HUES6 (cell line): ENCODE data around the gene OSBPL3.

Source experiments
- H3K27ac ChIP-seq: 2 replicates; pipeline ENCODE4 v1.7.0; 2013; ENCODE audit warnings: low read depth, mild to moderate bottlenecking, low read length, inconsistent platforms
- H3K27me3 ChIP-seq: 2 replicates; pipeline ENCODE4 v1.6.1; 2013; ENCODE audit warnings: low read length; ENCODE audit not compliant: control insufficient read depth, insufficient read depth
- H3K36me3 ChIP-seq: 2 replicates; pipeline ENCODE4 v1.6.1; 2013; ENCODE audit warnings: low read length; ENCODE audit not compliant: control insufficient read depth, insufficient read depth
- H3K4me1 ChIP-seq: 2 replicates; pipeline ENCODE4 v1.6.1; 2013; ENCODE audit warnings: low read length; ENCODE audit not compliant: control insufficient read depth, insufficient read depth
- H3K4me3 ChIP-seq: 2 replicates; pipeline ENCODE4 v1.5.1; 2013; ENCODE audit warnings: low read depth, low read length
- H3K9ac ChIP-seq: one replicate; pipeline ENCODE4 v1.6.1; 2013; ENCODE audit warnings: mild to moderate bottlenecking, low read length
- H3K9me3 ChIP-seq: 2 replicates; pipeline ENCODE4 v1.6.1; 2013; ENCODE audit warnings: low read depth, low read length; ENCODE audit not compliant: control insufficient read depth, insufficient read depth

The OSBPL3 gene

GRCh38 chr7:24874791-24875190 is 105.2 kb downstream of the OSBPL3 start:
- H3K4me3 ChIP-seq = no peak overlapping the region
- no peak overlapping the region for H3K9ac ChIP-seq
- 0 out of 2 replicates have a peak, but pooled peaks cover 3% of the 10 kb centered on the region for H3K36me3 ChIP-seq
- H3K9me3 ChIP-seq = no peaks in the 10 kb centered on the region
- no peak overlapping the region for H3K27ac ChIP-seq
- peaks cover 25% of the 10 kb centered on the region for H3K4me1 ChIP-seq
- H3K27me3 ChIP-seq = no peaks in the 10 kb centered on the region

DNA sequence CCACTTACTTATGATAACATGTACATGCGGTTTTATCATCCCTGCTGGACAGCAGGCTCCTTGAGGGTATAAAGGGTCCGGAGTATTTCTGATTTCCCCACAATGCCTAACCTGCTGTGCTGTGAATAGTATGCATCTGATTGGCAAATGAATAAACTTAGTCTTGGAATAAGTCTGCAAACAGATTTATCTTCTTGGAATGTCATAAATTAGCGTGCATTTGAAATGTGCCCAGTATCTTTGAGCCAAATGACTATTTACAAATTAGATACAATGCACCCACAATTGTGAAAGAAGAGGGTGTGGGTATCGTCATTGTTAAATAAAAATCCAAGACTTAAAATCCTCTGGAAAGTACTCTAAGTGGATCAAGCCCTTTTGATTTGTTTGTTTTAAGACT is 106.0 kb downstream of the OSBPL3 start:
- Histone ChIP-seq H3K27me3 (no peaks in the 10 kb centered on the region), H3K36me3 (0 out of 2 replicates have a peak, but pooled peaks cover 3% of the 10 kb centered on the region), H3K4me1 (peaks cover 18% of the 10 kb centered on the region), H3K9ac (no peak overlapping the region), H3K4me3 (no peak overlapping the region), H3K27ac (no peak overlapping the region), H3K9me3 (no peaks in the 10 kb centered on the region)

- Histone ChIP-seq H3K9me3 (no peaks in the 10 kb centered on the region), H3K4me3 (no peak overlapping the region), H3K36me3 (0 out of 2 replicates have a peak, but pooled peaks cover 3% of the 10 kb centered on the region), H3K4me1 (no peaks in the 10 kb centered on the region), H3K9ac (no peak overlapping the region), H3K27me3 (no peaks in the 10 kb centered on the region), H3K27ac (no peak overlapping the region)
Observed at GRCh38 chr7:24871770-24872169, 108.2 kb downstream of the OSBPL3 start.

DNA sequence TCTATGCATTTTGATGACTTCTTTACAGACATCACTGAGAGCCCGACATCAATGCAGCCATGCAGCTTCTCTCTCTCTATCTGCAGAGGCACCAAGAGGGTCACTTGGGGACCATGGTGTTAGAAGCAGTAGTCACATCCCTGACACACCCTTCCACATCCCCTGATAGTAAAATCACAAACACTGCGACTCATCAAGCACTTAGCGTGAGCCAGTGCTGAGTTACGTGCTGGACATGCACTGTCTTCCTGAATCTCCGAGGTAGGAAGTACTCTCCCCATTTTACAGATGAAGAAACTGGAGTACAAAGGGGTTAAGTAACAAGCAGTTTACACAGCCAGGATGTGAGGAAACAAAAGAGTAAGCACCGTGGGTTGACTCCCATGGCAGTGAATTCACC is 109.2 kb downstream of the OSBPL3 start:
- Histone ChIP-seq H3K27me3 (no peaks in the 10 kb centered on the region), H3K9me3 (no peaks in the 10 kb centered on the region), H3K4me1 (no peaks in the 10 kb centered on the region), H3K4me3 (no peak overlapping the region), H3K27ac (no peak overlapping the region), H3K36me3 (0 out of 2 replicates have a peak, but pooled peaks cover 4% of the 10 kb centered on the region), H3K9ac (no peak overlapping the region)

DNA sequence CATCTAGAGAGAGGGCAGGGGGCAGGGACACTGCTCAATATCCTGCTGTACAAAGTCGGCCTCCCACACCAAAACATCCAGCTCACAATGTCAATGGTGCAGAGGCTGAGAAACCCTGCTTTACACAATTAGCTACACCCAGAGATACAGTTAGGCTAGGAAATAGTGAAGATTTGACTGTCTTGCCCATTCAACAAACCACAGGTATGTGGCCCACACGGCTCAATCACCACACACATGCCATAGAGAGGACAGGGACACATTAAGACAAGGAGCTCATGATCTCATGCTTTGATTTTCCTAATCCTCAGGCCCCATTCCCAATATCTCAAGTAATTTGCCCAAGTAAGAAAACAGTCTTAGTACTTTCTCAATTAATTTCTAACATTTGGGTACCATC is 110.4 kb downstream of the OSBPL3 start:
- H3K27me3 ChIP-seq = no peaks in the 10 kb centered on the region
- H3K4me3 ChIP-seq = no peak overlapping the region
- H3K36me3 ChIP-seq = peaks cover 14% of the 10 kb centered on the region
- no peak overlapping the region for H3K27ac ChIP-seq
- H3K9me3 ChIP-seq = no peaks in the 10 kb centered on the region
- no peaks in the 10 kb centered on the region for H3K4me1 ChIP-seq
- H3K9ac ChIP-seq = no peak overlapping the region

- Histone ChIP-seq H3K4me3 (no peak overlapping the region), H3K4me1 (no peaks in the 10 kb centered on the region), H3K36me3 (peaks cover 20% of the 10 kb centered on the region), H3K9ac (no peak overlapping the region), H3K27me3 (no peaks in the 10 kb centered on the region), H3K9me3 (no peaks in the 10 kb centered on the region), H3K27ac (no peak overlapping the region)
Observed at GRCh38 chr7:24868741-24869140, 111.2 kb downstream of the OSBPL3 start.

DNA sequence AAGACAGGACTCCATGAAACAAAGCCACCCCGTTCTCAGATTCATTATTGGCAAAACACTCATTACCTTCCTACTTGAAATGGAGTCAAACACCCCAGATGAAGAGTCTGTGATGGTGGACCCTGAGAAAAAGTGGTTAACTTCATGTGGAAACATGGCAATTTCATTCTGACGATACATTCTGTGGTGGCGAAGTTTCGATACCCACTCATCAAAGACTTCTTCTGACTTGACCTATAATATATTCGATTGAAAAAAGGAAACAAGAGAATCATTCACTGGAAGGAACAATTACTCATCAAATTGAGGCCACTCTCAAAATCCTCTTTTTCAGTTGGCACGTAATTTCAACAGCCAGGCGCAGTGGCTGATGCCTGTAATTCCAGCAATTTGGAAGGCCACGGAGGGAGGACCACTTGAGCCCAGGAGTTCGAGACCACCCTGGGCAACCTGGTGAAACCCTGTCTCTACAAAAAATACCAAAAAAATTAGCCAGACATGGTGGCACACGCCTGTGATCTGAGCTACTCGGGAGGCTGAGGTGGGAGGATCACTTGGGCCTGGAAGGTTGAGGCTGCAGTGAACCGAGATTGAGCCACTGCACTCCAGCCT is 113.9 kb downstream of the OSBPL3 start:
- no peak overlapping the region for H3K9ac ChIP-seq
- no peaks in the 10 kb centered on the region for H3K9me3 ChIP-seq
- no peak overlapping the region for H3K27ac ChIP-seq
- H3K4me1 ChIP-seq = no peaks in the 10 kb centered on the region
- H3K36me3 ChIP-seq = peaks cover 23% of the 10 kb centered on the region
- no peaks in the 10 kb centered on the region for H3K27me3 ChIP-seq
- H3K4me3 ChIP-seq = no peak overlapping the region

DNA sequence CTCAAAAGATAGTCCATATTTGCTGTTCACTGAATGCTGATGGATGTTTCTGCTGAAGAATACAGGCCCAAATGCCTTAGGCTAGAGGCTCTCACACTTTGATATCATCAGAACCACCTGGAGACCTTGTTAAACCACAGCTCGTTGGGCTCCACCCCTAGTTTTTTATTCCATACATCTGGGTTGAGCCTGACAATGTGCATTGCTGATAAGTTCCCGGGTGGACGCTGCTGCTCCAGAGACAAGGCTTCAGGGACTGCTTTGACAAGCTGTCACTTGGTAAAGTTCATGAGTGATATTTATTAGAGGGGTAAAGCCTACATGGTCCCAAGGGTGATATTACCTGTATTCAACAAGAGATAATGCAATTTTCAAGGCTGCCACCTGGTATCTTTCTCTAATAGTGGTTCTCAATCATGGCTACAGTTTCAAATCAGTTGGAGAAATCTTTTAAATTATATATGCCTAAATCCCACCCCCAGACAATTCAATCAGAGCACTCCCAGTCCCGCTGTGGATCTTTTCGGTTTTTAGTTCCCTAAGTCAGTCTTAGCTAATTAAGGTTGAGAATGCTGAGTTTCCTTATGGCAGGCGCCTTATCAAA is 115.7 kb downstream of the OSBPL3 start:
- H3K9ac ChIP-seq = no peak overlapping the region
- H3K27ac ChIP-seq = no peak overlapping the region
- H3K27me3 ChIP-seq = no peaks in the 10 kb centered on the region
- H3K4me3 ChIP-seq = no peak overlapping the region
- peaks cover 23% of the 10 kb centered on the region for H3K36me3 ChIP-seq
- H3K4me1 ChIP-seq = no peaks in the 10 kb centered on the region
- H3K9me3 ChIP-seq = no peaks in the 10 kb centered on the region; the same call in 1 of the 2 replicates

GRCh38 chr7:24863626-24864025 is 116.4 kb downstream of the OSBPL3 start:
- peaks cover 23% of the 10 kb centered on the region for H3K36me3 ChIP-seq
- no peaks in the 10 kb centered on the region for H3K27me3 ChIP-seq
- H3K27ac ChIP-seq = no peak overlapping the region
- H3K4me1 ChIP-seq = no peaks in the 10 kb centered on the region
- no peaks in the 10 kb centered on the region; the same call in 1 of the 2 replicates for H3K9me3 ChIP-seq
- no peak overlapping the region for H3K4me3 ChIP-seq
- H3K9ac ChIP-seq = no peak overlapping the region

DNA sequence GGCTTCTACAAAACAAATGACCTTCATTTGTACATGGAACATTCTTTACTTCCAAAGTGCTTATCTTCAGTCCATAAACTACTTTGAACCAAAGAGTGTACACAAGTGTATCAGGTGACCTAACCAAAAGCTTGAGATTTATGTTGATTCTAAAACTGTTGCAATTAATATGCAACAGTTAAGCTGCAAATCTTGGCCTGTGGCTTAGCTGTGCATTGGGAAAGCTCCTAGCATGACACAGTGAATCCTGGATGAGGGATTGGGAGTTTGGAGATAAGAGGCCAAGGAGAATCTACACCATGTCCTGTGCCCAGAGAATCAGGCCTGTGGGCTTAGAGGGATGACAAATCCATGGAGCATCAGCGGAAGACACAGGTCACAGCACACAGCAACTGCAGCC is 117.5 kb downstream of the OSBPL3 start:
- Histone ChIP-seq H3K27ac (no peak overlapping the region), H3K4me1 (no peaks in the 10 kb centered on the region), H3K27me3 (no peaks in the 10 kb centered on the region), H3K36me3 (peaks cover 23% of the 10 kb centered on the region), H3K9ac (no peak overlapping the region), H3K4me3 (no peak overlapping the region), H3K9me3 (no peaks in the 10 kb centered on the region; the same call in 1 of the 2 replicates)

GRCh38 chr7:24861336-24861735 is 118.6 kb downstream of the OSBPL3 start:
- Histone ChIP-seq H3K4me1 (no peaks in the 10 kb centered on the region), H3K9me3 (no peaks in the 10 kb centered on the region; the same call in 1 of the 2 replicates), H3K4me3 (no peak overlapping the region), H3K9ac (no peak overlapping the region), H3K27ac (no peak overlapping the region), H3K27me3 (no peaks in the 10 kb centered on the region), H3K36me3 (peaks cover 23% of the 10 kb centered on the region)
